ENCODE measurements around the gene HOATZ. TPM values are rescaled to one million over a fixed set of nuclear protein-coding genes. Genes with fewer than 3 reads are reported as not detected.

HOATZ gene
- total RNA-seq, 5 donors from 2014 or later (not counting 1 experiment from before 2014, with no cell fraction given): not detected

GRCh38 chr11:111585371-111585770 lies 70.8 kb downstream of the HOATZ start:
- H3K4me1 ChIP-seq (ENCODE audit: control insufficient read depth in 1 of 2, extremely low read depth in 1 of 2, insufficient read depth in 2 of 2, low read length in 2 of 2): no peaks in the 10 kb centered on the region
- ChIA-PET POLR2A (no interaction called here), CTCF (interaction anchor here (1.3 to 3.3 kb wide), 3 partner anchors 12 to 194 kb away, joined by 3 to 19 read pairs (median 3); no protein-coding TSS in a partner anchor)
- DNase-seq (no peak), ATAC-seq (replicated peaks in 1 of 4) (no peak)
- H3K27ac ChIP-seq (ENCODE audit: low read length): no peak overlapping the region
- H3K27me3 ChIP-seq (replicated peaks in 1 of 2; ENCODE audit: control insufficient read depth in 2 of 2, extremely low read depth in 1 of 2, insufficient read depth in 2 of 2, low read length in 1 of 2): no peaks in the 10 kb centered on the region
- no peak overlapping the region for H3K27ac Mint-ChIP-seq
- H3K27me3 Mint-ChIP-seq: peaks cover 3 to 4% of the 10 kb centered on the region in 2 donors
- H3K4me3 Mint-ChIP-seq: no peak overlapping the region
- H3K4me3 ChIP-seq (ENCODE audit: control insufficient read depth in 1 of 2, extremely low read depth in 1 of 2, low read length in 1 of 2): no peak overlapping the region
- H3K9me3 ChIP-seq: no peaks in the 10 kb centered on the region
- no peaks in the 10 kb centered on the region for H3K4me1 Mint-ChIP-seq
- no peaks in the 10 kb centered on the region for H3K36me3 Mint-ChIP-seq
- H3K36me3 ChIP-seq (ENCODE audit: control insufficient read depth in 2 of 2, extremely low read depth in 1 of 2, insufficient read depth in 1 of 2, low read length in 1 of 2): no peaks in the 10 kb centered on the region
- WGBS (ENCODE audit: insufficient coverage): 80% methylated on average over 1 of the region's 2 CpGs
- H3K9me3 Mint-ChIP-seq: no peaks in the 10 kb centered on the region

- Mint-ChIP-seq H3K27ac (no peak overlapping the region), H3K27me3 (peaks cover 3 to 4% of the 10 kb centered on the region in 2 donors), H3K4me1 (no peaks in the 10 kb centered on the region), H3K4me3 (no peak overlapping the region), H3K36me3 (no peaks in the 10 kb centered on the region), H3K9me3 (no peaks in the 10 kb centered on the region)
- WGBS (ENCODE audit: insufficient coverage): no CpG with 5 or more reads among the region's 1 CpG
- Histone ChIP-seq H3K36me3 (ENCODE audit: control insufficient read depth in 2 of 2, extremely low read depth in 1 of 2, insufficient read depth in 1 of 2, low read length in 1 of 2) (no peaks in the 10 kb centered on the region), H3K4me3 (ENCODE audit: control insufficient read depth in 1 of 2, extremely low read depth in 1 of 2, low read length in 1 of 2) (no peak overlapping the region), H3K9me3 (no peaks in the 10 kb centered on the region), H3K4me1 (ENCODE audit: control insufficient read depth in 1 of 2, extremely low read depth in 1 of 2, insufficient read depth in 2 of 2, low read length in 2 of 2) (peaks cover 0 to 4% of the 10 kb centered on the region in 2 experiments), H3K27me3 (replicated peaks in 1 of 2; ENCODE audit: control insufficient read depth in 2 of 2, extremely low read depth in 1 of 2, insufficient read depth in 2 of 2, low read length in 1 of 2) (no peaks in the 10 kb centered on the region), H3K27ac (ENCODE audit: low read length) (no peak overlapping the region)
- ATAC-seq (replicated peaks in 1 of 4): peak; percentile 61 to 75 (median 63)
- POLR2A ChIA-PET: no interaction called here
- DNase-seq: peak in 28 of 35 experiments; percentile 6 to 78 (median 40)
- CTCF ChIA-PET: interaction anchor here (0.6 to 3.3 kb wide), 12 partner anchors 10 to 309 kb away, joined by 3 to 50 read pairs (median 4); partner anchors contain the start of gene PPP2R1B (in 1 of the 2)
These were observed 71.8 kb downstream of the HOATZ start for GRCh38 chr11:111586388-111586831.

Other genes with a start within 250 kb of the HOATZ start
- gene POU2AF3, start 216.2 kb upstream of the HOATZ start, total RNA-seq: not detected
- 1 to 10 TPM; 3.4 to 9.3 (median 4.3) TPM for gene POU2AF1, start 135.5 kb upstream of the HOATZ start, total RNA-seq
- not detected for gene BTG4, start 2.4 kb upstream of the HOATZ start, total RNA-seq
- 1 to 10 TPM; 1.0 to 3.5 (median 2.6) TPM for gene LAYN, start 25.9 kb downstream of the HOATZ start, total RNA-seq
- gene SIK2, start 87.7 kb downstream of the HOATZ start, total RNA-seq: 10 to 100 TPM in 1 of 5 donors, 1 to 10 TPM in 4; 6.0 to 11.4 (median 9.1) TPM

All from T-cell (primary cell).